ENCODE data around the gene LEMD1. TPM values are rescaled to one million over a fixed set of nuclear protein-coding genes. Genes with fewer than 3 reads are reported as not detected.
"Not testable (repeated sequence)": the region's sequence is repeated elsewhere in the genome, so short reads cannot be mapped to it uniquely, and the experiment has no call there.

The LEMD1 gene
- total and polyA plus RNA-seq, 3 donors from 2014 or later = 35.2 to 83.2 (median 71.1) TPM

DNA sequence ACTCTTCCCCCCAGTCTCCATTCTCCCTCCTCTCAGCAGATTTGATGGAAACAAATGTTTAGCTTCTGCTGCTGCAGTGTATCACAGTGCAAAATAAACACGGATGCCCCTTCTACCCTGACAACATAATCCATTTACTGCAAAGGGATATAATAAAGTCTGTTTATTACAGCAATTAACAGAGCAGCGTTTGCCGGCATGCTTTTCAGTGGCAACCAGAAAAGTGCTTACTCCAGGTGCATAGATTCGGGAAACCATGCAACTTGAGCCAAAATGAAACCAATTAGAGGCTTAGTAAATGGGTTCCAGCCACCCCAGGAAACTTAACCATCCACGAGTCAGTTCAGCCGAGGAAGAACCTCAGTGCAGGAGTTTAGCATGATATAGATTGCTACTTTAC, 12.9 kb upstream of the LEMD1 start:
- no peaks in the 10 kb centered on the region for H3K9me3 ChIP-seq
- no peak overlapping the region for H3K4me3 ChIP-seq
- intact Hi-C loops (cut with DNase I; ENCODE audit: low total_unique reads) = loop anchor here (10.0 kb wide), 1 partner anchor 80 kb away; the partner anchor contains the start of gene KLHDC8A
- no peak for DNase-seq
- TF ChIP-seq CTCF (IDR thresholded peaks at IDR 0.05) (no peak), POLR2A (IDR thresholded peaks at IDR 0.05) (no peak)
- peaks cover 34% of the 10 kb centered on the region for H3K4me1 ChIP-seq
- WGBS, 2 donors = 77 to 80% methylated on average over 6 of the region's 6 CpGs
- no peaks in the 10 kb centered on the region for H3K27me3 ChIP-seq
- no peak overlapping the region for H3K27ac ChIP-seq
- H3K36me3 ChIP-seq (ENCODE audit: low read depth, missing control alignments) = no peaks in the 10 kb centered on the region

GRCh38 chr1:205432692-205433091, 10.8 kb upstream of the LEMD1 start:
- H3K4me1 ChIP-seq = peaks cover 13% of the 10 kb centered on the region
- DNase-seq; H3K9me3 ChIP-seq; H3K27me3 ChIP-seq; H3K4me3 ChIP-seq; H3K36me3 ChIP-seq (ENCODE audit: low read depth, missing control alignments); H3K27ac ChIP-seq: not testable (repeated sequence)
- WGBS, 2 donors = 83 to 100% methylated on average over 1 of the region's 1 CpG
- intact Hi-C loops (cut with DNase I; ENCODE audit: low total_unique reads) = loop anchor here (10.0 kb wide), 1 partner anchor 78 kb away; the partner anchor contains the start of gene KLHDC8A

- DNase-seq = no peak
- Histone ChIP-seq H3K9me3 (no peaks in the 10 kb centered on the region), H3K4me1 (peaks cover 9% of the 10 kb centered on the region), H3K4me3 (no peak overlapping the region), H3K27ac (no peak overlapping the region), H3K27me3 (no peaks in the 10 kb centered on the region), H3K36me3 (ENCODE audit: low read depth, missing control alignments) (no peaks in the 10 kb centered on the region)
- WGBS, 2 donors = 73 to 93% methylated on average over 2 of the region's 2 CpGs
- TF ChIP-seq POLR2A (IDR thresholded peaks at IDR 0.05) (no peak), CTCF (IDR thresholded peaks at IDR 0.05) (no peak)
- intact Hi-C loops (cut with DNase I; ENCODE audit: low total_unique reads) = loop anchor here (10.0 kb wide), 1 partner anchor 77 kb away; the partner anchor contains the start of gene KLHDC8A
Measured at GRCh38 chr1:205432116-205432515, 10.3 kb upstream of the LEMD1 start.

DNA sequence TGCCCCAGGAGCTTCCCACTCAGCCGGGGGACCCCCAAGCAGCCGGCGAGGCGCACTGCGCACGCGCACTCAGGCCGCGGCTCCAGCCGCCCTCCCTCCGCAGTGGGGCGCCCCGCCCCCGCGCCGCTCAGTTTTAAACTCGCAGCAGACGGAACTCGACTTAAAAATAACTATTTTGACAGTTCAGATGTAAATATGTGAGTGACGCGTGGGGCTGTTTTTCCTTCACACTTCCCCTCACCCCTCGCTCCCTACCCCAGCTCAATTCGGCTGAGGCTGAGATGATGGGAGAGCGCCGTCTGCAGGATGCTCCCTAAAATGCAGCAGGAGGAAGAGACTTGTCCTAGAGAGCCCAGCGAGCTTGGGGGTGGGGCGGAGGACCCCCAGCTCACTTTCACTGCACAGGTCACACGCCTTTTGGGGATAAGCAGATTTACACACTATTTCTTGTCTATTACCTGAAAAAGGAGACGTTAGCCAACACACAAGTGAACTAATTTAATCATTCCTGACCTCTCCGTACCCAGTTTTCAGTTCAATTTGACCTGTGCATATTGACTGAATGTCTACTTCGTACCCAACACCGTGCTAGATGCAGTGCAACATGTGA, 8.9 kb upstream of the LEMD1 start:
- 5 to 6% methylated on average over 32 of the region's 32 CpGs for WGBS, 2 donors
- Histone ChIP-seq H3K27me3 (no peaks in the 10 kb centered on the region), H3K27ac (peak overlapping the region in 1 of 2 donors; percentile 12), H3K4me3 (peak overlapping the region; percentile 29 to 52), H3K4me1 (peaks cover 4% of the 10 kb centered on the region), H3K9me3 (no peaks in the 10 kb centered on the region), H3K36me3 (ENCODE audit: low read depth, missing control alignments) (no peaks in the 10 kb centered on the region)
- intact Hi-C loops (cut with DNase I; ENCODE audit: low total_unique reads) = loop anchor here (10.0 kb wide), 1 partner anchor 76 kb away; the partner anchor contains the start of gene KLHDC8A
- TF ChIP-seq CTCF (IDR thresholded peaks at IDR 0.05) (peak; percentile 71 to 91 (median 78)), POLR2A (IDR thresholded peaks at IDR 0.05) (no peak)
- DNase-seq = peak; percentile 84

DNA sequence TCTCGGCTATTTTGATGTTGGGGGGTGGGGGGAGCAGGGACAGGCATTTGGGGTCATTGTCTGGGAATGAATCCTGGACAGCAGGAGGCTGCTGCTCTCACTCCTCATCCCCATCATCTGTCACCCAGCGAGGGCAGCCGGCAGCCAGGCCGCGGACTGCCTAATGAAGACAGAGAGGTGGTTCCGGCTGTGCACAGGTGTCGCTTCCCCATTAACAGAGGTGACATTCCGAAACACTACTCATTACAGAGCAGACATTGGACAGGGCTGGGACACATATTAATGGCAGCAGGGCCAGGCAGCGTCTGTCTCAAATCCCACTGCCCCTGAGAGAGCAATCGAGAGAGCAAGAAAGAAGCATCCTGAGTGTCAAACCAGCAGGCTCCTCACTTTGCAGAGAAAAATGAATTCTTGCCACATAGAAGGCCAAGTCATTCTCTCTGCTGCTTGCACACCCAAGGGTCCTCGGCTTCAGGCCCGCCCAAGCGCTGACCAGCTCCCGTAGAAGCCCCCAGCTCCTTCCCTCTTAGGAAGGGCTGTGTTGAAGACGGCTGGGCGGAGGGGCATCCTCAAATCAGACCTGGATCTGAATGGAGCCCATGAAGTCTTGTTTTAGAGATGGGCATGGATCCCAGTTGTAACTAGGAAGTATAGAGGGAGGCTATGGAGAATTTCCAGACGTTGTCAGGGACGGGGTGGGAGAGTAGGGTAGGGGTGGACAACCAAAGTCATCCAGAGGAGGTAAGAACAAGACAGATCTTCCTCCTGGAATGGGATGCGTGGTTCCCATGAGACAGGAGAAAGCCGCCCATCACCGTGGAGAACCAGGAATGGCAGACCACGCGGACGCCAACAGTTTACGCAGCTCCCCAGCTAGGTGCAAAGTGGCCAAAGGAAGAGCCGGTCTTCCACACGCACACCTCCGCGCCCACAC, 8.2 kb upstream of the LEMD1 start:
- Histone ChIP-seq H3K27ac (no peak overlapping the region), H3K4me1 (peaks cover 4% of the 10 kb centered on the region), H3K27me3 (no peaks in the 10 kb centered on the region), H3K4me3 (peak overlapping the region; percentile 29 to 52), H3K36me3 (ENCODE audit: low read depth, missing control alignments) (no peaks in the 10 kb centered on the region), H3K9me3 (no peaks in the 10 kb centered on the region)
- WGBS, 2 donors = 41 to 54% methylated on average over 24 to 26 of the region's 29 CpGs
- no peak for DNase-seq
- intact Hi-C loops (cut with DNase I; ENCODE audit: low total_unique reads) = loop anchor here (10.0 kb wide), 1 partner anchor 75 kb away; the partner anchor contains the start of gene KLHDC8A
- TF ChIP-seq CTCF (IDR thresholded peaks at IDR 0.05) (no peak), POLR2A (IDR thresholded peaks at IDR 0.05) (no peak)
